ENCODE measurements around the gene SFT2D2. TPM values are rescaled to one million over a fixed set of nuclear protein-coding genes. Genes with fewer than 3 reads are reported as not detected.

SFT2D2 gene
- total and polyA plus RNA-seq, 8 donors = 1.4 to 61.3 (median 10.7) TPM

- no peak for TF ChIP-seq POLR2AphosphoS5 (IDR thresholded peaks at IDR 0.05)
- TF ChIP-seq POLR2A (IDR thresholded peaks at IDR 0.05) = no peak
- no peak for TF ChIP-seq CTCF (IDR thresholded peaks at IDR 0.05)
- no peak for TF ChIP-seq EP300 (IDR thresholded peaks at IDR 0.05)
- no peak overlapping the region for H3K4me3 ChIP-seq
- H3K4me1 ChIP-seq = no peaks in the 10 kb centered on the region
- intact Hi-C loops (cut with DNase I; ENCODE audit: low total_unique reads) = no loop called here
- no peak overlapping the region for H3K27ac ChIP-seq
- no peaks in the 10 kb centered on the region for H3K27me3 ChIP-seq
- no peaks in the 10 kb centered on the region for H3K36me3 ChIP-seq
- DNase-seq = no peak
- WGBS, 5 donors = 85 to 100% (median 93%) methylated on average over 1 of the region's 1 CpG
- H3K9me3 ChIP-seq = peaks cover 0 to 13% (median 0%) of the 10 kb centered on the region in 4 donors
Measured at GRCh38 chr1:168279253-168279652, 53.4 kb downstream of the SFT2D2 start.

- Histone ChIP-seq H3K27ac (no peak within 1 kb of the TSS), H3K4me3 (no peak within 1 kb of the TSS), H3K36me3 (no peaks in the 10 kb centered on the region), H3K9me3 (peaks cover 0 to 13% (median 0%) of the 10 kb centered on the region in 4 donors), H3K27me3 (no peaks in the 10 kb centered on the region), H3K4me1 (peaks cover 0 to 8% (median 0%) of the 10 kb centered on the region in 4 donors)
- 87 to 92% (median 91%) methylated on average over 7 of the region's 7 CpGs for WGBS, 5 donors
- TF ChIP-seq POLR2AphosphoS5 (IDR thresholded peaks at IDR 0.05) = no peak
- no peak for TF ChIP-seq POLR2A (IDR thresholded peaks at IDR 0.05)
- TF ChIP-seq EP300 (IDR thresholded peaks at IDR 0.05) = no peak
- TF ChIP-seq CTCF (IDR thresholded peaks at IDR 0.05) = no peak
- DNase-seq = no peak
- intact Hi-C loops (cut with DNase I; ENCODE audit: low total_unique reads) = no loop called here
Measured at GRCh38 chr1:168280296-168280927, 54.6 kb downstream of the SFT2D2 start, which contains the start of gene TBX19. TSS of gene TBX19 (plus strand) at chr1:168280877. CDS start at chr1:168281091, 214 bp downstream.

- WGBS, 5 donors = 74 to 88% (median 83%) methylated on average over 11 of the region's 11 CpGs
- DNase-seq = no peak
Measured at GRCh38 chr1:168281603-168282325, 56.0 kb downstream of the SFT2D2 start.

GRCh38 chr1:168285521-168285790 lies 59.7 kb downstream of the SFT2D2 start:
- Histone ChIP-seq H3K27me3 (no peaks in the 10 kb centered on the region), H3K4me3 (no peak overlapping the region), H3K27ac (no peak overlapping the region), H3K36me3 (no peaks in the 10 kb centered on the region), H3K9me3 (no peaks in the 10 kb centered on the region), H3K4me1 (peaks cover 0 to 9% (median 0%) of the 10 kb centered on the region in 4 donors)
- peak in 1 of 2 donors; percentile 62 for DNase-seq
- no peak for TF ChIP-seq CTCF (IDR thresholded peaks at IDR 0.05)
- TF ChIP-seq EP300 (IDR thresholded peaks at IDR 0.05) = no peak
- no peak for TF ChIP-seq POLR2A (IDR thresholded peaks at IDR 0.05)
- no peak for TF ChIP-seq POLR2AphosphoS5 (IDR thresholded peaks at IDR 0.05)
- intact Hi-C loops (cut with DNase I; ENCODE audit: low total_unique reads) = no loop called here

More at GRCh38 chr1:168281603-168282325, 56.0 kb downstream of the SFT2D2 start:
- H3K36me3 ChIP-seq = no peaks in the 10 kb centered on the region
- no peak overlapping the region for H3K27ac ChIP-seq
- H3K4me1 ChIP-seq = peaks cover 0 to 9% (median 0%) of the 10 kb centered on the region in 4 donors
- H3K4me3 ChIP-seq = no peak overlapping the region
- intact Hi-C loops (cut with DNase I; ENCODE audit: low total_unique reads) = no loop called here
- H3K9me3 ChIP-seq = peaks cover 0 to 7% (median 0%) of the 10 kb centered on the region in 4 donors
- TF ChIP-seq EP300 (IDR thresholded peaks at IDR 0.05) (no peak), CTCF (IDR thresholded peaks at IDR 0.05) (no peak), POLR2AphosphoS5 (IDR thresholded peaks at IDR 0.05) (no peak), POLR2A (IDR thresholded peaks at IDR 0.05) (no peak)
- no peaks in the 10 kb centered on the region for H3K27me3 ChIP-seq

Measured in stomach (tissue), 9 donors.